NCI-H524 treated with DMSO at 0.1 percent for 48 hours (cell line): ENCODE measurements around the gene FOXN3.

Source experiments
- DNase-seq: peaks from one replicate; lab custom pipeline; 2025; lab: John Stamatoyannopoulos, UW

Gene FOXN3

DNA sequence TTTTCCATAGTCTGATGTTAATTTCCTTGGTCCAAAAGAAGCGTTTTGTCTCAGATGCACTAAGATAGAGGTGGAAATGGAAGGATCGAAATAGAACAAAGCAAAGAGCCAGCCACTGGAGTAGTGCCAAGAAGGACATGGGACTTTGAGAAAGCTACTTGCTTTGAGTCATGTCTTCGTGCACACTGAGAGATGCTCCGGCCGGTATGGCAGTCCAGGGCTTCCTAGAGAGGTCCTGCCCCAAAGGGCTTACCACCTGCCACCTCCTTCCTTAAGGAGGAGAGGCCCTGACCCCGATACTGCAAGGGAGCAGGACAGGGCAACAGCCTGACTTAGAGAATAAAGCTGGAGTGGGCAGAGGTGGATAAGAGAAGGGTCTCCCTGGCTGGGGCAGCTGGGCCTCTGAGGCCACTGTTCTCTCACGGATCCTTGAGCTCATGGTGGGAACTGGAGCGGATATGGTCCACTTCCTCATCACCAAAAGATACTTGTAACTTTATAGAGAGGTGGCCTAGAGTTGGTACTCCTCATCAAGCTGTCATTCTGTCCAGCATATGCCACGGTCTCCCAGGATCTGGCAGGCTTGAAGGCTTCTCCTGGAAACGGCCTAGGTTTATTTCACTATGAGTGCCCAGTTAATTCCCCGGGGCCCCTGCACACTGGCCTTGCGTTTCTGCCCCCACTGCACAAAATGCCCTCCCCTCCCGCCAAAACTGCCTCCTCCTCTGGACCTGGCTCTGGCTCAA is 57.4 kb downstream of the FOXN3 start:
- no peak for DNase-seq

DNA sequence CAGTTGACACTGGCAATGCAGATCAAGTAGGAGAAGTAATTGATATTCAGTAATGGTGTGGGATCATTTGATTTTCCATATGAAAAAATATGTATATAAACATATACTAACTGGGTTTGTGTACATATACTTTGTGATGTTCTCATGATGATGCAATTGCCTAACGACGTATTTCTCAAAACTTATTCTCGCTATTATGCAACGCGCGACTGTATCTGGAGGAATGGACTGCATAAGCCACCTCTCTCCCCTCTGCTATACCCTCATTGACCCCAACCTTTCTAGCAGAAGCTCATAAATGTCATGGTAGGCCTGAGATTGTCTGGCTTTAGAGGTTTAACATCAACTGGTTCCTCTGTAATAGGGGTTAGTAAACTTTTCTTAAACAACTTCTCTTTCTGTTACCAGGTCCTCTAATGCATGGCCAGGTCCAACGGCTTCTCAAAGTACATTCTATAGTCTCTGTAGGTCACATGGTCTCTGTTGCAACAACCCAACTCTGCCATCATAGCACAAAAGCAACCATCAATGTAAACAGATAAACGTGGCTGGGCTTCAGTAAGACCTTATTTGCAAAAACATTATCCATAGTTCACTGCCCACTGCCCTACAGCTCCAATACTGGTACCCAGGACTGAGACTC is 59.3 kb downstream of the FOXN3 start:
- DNase-seq, result no peak

DNA sequence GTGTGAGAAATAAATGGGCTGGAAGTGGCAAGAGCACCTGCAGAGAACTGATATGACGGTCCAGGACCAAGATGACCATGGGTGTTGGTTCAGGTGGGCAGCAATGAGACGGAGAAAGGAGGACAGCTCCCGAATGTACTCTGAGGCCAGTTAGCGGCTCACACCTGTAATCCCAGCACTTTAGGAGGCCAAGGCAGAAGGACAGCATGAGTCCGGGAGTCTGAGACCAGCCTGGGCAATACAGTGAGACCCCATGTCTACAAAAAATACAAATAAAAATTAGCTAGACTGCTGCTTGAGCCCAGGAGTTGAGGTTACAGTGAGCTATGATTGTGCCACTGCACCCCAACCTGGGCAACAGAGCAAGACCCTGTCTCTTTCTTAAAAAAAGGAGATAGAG is 60.1 kb downstream of the FOXN3 start:
- no peak for DNase-seq

DNA sequence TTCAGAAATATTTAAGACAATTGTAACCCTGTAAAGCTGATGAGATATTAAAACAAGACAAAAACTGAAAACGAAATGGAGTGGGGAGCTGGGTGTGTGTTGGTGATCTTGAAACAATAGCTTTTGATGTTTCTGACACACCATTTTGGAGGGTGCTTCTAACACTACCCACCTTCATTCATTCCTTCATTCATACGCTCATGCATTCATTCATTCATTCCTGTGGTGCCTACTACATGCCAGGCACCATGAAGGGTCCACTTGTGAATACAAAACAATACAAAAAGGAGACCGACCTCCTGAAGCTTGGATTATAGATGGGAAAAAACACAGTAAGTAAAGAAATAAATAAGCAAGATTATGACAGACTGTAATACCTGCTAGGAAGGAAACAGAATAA is 60.5 kb downstream of the FOXN3 start:
- DNase-seq, result no peak

DNA sequence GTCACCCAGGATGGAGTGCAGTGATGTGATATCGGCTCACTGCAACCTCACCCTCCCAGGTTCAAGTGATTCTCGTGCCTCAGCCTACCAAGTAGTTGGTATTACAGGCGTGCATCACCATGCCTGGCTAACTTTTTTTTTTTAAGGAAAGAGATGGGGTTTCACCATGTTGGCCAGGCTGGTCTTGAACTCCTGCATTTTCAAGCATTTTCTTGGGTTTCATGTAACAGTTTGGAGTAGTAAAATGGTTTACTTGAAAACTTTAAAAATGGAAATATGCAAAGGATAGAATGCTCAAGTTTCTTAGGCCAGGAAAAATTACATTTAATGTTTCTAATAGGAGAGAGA is 63.3 kb downstream of the FOXN3 start:
- DNase-seq, result no peak

DNA sequence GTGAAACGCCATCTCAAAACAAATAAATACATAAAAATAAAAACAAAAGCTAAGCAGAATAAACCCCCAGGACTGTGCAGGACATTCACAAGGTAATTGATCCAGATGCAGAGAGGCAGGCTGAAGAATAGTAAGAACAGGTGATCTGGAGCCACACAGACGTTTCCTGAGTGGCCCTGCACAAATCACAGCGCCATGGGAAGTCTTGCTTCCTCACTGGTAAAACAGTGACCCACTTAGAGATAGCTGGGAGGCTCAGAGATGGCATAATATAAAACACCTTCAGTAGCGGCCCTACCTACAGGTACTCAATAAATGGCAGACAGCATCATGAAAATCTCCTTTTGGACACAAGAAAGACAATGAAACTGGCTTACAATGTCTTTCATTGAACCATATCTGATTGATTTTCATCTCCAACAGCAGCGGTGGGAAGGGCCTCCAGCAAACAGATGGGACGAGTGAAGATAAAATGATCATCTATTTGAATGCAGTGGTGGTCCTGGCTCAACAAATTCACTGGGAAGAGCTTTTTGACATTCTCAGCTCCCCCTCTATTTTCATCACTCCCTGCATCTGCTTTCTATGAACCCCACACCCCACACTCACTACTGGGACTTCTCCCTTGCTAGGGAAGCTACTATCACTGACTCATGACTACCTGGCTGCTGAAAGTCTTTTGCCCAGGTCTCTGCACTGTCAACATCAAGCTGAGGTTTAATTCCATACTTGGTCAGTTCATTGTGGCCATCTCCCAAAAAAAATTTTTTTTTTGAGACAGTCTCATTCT is 63.9 kb downstream of the FOXN3 start:
- no peak for DNase-seq

DNA sequence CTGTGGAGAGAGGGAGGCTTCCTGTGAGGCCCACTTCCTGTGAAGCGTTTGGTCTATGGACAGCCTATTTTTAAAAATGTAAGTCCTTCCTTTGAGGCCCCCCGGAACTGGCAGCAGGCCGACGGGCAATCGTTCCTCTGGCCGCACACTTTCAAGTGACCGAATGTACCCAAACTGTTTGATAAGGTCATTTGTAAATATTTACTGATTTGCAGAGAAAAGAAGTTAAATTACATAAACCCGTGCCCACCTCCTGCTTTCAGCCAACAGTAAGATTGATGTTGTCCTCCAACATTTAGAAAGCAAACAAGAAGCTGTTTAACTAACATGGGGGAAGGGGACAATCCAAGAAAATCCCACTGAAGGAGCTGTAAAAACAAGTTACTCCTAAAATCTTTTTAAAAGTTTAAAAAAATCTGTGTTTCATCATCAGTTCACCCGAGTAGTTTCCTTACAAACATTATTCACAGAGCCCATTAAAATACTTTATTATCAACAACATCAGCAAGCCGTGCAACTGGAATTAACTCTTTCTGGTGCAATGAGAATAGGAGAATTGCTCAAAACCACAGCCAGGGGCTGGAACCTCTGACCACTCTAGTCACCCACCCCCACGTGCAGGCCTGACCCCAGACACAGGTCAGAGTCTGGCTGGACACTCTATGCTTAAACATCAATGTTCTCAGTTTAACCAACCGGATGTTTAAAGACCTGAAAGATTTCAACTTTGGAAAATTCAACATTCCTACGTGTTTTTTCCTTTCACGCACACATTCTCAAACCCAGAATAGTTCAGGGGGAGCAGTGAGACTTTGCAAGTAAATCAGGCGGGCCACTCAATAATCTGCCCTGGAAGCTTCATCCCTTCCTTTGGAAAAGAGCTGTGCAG is 65.3 kb downstream of the FOXN3 start:
- DNase-seq, result no peak

DNA sequence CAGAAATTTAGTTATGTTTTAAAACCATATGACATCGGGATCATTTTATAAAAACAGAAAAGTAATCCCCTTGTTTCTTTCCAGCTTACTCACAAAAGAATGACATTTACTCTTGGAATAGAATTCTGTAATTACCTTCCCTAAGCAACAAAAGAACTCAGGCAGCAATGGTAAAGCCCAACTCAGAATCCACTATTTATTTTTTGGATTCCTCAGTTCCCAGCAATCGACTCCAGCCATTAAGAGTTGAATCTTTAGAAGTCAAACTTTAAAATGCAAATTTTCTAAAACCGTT is 65.9 kb downstream of the FOXN3 start:
- DNase-seq, result no peak

DNA sequence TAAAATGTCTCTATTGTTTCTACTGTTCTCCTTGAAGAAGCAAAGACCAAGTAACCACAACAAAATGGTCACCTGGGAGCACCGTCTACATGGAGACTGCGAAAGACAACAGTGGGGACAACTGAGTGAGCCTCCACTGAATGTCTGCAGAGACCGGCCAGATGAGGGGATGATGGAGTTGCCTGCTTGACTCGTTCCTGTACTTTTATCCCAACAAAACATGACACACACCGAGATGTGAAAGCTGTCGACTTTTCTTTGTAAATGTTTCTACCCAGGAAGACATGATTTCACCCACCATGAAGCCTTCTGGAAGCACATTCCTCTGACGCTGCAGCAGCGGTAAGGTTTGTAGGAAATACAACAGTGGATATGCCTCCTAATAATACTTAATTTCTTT is 66.9 kb downstream of the FOXN3 start:
- DNase-seq, result no peak

DNA sequence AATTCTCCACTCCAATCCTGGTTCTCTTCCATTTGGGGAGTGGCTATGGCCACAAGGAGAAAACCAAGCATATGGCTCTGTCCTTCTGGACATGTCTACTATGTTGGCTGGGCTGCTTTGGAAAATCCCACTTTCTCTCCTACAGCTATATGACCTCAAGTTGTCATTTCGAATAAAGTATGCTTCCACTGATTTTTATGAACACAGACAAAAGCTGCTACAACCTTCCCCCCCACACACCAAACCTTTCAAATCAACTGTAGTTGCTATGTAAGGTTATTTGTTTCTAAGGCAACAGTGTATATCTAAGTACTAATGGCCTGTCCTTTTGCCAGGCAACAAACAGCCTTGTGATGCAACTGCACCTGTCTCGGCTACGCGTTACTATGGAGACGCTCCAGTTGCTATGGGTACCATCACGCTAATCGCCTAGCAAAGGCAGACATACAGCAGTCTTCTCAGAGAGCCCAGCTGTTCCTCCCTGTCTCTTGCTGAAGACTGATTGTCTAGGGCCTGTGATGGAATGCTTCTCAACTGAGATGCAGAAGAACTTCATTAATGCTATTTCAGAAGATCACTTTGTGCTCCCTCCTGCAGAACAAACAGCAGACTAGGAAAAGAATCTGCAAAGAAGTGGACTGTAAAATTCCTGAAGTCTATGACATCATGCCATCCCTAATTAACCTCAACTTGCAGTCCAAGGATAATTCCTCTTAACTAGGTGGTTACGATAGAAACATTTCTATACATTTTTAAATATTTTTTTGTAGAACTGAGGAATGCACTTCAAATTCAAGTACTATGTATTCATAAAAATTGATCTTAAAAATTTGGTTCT is 67.6 kb downstream of the FOXN3 start:
- peak; percentile 99 for DNase-seq

DNA sequence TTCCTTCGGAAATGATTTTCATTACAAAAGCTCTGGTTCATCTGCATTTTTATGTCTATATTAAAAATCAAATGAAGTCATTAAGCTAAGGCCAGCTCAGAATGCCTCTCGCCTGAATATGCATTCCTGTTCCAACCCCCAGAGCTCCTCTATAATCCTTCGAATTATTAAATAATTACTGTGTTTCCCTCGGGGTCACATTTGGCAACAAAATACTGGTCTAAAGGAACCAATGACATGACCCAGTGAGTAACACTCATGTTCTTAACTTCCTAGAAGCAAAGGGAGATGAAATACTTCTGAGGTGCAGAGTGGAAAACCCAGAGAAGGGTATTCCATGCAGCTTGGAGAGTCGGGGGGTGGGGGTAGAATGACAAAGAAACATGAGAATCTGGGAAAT is 68.3 kb downstream of the FOXN3 start:
- no peak for DNase-seq

DNA sequence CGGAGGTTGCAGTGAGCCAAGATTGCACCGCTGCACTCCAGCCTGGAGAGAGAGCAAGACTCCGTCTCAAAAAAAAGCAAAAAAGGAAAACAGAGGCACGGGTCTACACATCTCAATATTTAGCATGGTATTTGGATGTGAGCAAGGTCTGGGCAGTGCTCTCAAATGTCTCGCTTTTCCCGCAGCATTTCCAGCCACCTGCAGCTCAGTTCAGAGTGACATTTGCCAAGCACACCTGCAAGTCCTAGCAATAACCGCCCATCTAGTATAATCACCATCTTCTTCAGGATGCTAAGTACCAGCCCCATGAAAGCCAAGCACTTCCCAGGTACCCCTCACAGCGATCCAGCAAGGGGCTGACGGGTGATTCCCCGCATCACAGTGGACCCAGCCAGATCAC is 69.1 kb downstream of the FOXN3 start:
- no peak for DNase-seq

DNA sequence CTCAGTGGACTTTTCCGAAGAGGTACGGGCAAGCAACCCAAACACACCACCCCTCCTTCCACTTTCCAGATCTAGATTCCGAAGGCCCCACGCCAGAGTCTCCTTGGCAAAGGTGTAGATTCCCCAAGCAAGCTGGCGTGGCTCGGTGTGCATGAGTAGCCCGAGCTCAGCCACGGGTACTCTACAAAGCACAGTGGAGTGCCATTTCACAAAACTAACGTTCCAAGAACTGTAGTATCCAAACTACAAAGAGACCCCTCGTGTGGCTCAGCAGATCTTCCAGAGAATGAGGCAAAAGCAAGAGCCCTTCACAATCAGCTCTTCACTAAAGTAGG is 72.1 kb downstream of the FOXN3 start:
- no peak for DNase-seq

DNA sequence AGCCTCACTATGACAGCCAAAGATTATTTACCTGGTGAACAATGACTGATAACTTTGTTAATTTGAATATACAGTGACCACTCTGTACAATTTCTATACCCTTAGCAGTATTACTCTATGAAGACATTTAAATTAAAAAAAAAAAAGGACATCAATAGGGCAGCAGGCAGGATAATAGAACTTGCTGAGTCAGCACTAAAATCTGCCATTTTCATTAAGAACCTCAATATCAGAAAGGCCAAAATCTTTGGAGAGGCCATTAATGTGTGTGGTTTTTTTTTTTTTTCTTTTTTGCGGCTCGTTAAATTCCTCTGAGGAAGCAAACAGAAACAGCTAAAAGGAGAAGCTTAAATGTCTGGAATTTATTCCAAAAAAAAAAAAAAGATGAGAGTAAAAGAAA is 73.7 kb downstream of the FOXN3 start:
- DNase-seq, result no peak

DNA sequence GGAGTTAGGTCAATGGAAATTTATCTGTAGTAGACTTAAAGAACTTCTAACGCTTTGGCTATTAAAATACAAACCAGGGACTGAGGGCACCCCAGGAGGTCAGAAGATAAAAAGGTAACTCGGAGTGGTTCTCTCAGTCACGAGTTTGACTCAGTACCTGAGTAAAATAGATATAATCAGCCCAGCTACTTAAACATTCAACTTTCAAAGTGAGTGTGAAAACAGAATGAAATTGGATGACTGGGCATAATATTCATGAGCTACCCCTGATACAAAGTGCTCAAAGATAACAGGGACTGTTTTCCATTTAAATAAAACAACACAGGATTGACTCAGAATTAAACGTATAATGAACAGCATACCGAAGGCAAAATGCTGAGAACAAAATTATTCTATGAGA is 75.0 kb downstream of the FOXN3 start:
- DNase-seq, result no peak

DNA sequence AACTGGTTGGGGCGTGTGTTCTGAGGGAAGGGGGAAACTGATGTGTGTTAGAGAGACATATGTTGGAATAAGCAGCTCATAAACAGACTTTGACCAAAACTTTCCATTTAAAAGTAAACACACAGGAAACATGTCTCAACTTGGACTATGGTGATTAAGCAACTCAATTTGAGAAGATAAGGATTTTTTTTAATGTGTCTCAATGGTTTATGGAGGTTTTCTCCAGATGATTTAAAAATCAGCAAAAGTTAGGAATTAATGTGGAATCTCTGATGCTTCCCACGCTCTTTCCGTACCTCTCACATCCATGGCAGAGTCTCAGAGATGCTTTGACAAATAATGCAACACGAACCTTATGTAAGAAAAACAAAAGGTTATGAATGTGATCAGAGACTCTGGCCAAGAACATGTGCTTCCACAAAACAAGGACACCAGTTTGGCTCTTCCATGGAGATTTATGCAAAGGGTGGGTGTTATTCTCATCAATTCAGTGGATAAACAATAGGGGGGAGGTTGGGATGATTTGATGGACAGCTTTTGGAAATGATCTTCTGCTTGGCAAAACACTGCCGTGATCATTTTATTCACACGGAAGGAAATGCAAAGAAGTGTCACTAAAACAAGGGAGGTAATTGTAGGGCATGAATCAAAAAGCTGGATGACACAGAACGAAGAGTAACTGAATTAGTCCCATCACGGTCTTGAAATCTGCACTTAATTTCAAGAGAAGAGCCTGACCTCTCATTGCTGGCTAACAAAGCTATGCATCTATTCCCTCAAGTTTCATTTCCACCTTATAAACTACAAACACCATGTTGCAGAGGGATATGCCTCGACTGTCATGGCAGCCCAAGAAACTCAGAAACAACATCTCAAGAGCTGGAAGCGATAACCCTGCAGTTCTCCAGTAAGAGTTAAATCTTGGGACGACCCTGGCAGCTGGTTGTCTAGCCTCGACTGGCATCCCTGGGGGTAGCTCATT is 76.5 kb downstream of the FOXN3 start:
- no peak for DNase-seq

DNA sequence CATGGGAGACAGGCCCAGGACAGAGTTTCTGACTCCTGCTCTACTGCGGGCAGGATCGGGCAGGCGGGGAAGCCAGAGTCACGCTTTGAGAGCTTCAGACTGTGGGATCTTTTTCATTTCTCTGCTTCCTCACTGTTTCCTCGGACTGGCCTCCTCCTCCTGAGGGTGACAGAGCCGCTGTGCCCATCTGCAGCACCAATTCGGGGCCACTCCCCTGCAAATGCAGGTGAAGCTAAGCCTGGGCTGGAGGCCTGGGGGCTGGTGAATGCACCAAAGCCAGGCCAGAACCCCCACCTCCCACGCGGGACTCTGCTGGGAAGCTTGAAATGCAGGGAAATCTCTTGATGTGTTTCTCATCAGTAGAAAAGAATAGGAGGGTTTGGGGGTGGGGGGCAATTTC is 77.5 kb downstream of the FOXN3 start:
- DNase-seq, result no peak

DNA sequence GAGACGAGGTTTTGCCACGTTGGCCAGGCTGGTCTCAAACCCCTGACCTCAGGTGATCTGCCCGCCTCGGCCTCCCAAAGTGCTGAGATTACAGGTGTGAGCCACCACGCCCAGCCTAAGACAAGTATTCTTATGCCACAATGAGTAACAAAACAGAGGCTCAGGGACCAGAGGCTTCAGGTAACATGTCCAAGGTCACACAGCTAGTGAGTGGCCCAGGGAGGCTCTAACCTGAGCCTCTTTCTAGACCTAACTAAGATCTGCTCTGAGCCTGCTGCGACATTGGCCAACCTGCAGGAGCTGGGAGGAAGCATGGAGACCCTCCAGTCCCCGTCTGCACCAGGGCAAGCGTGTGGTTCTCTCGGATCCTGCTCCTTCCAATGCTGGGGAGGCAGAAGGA is 77.9 kb downstream of the FOXN3 start:
- DNase-seq, result no peak

DNA sequence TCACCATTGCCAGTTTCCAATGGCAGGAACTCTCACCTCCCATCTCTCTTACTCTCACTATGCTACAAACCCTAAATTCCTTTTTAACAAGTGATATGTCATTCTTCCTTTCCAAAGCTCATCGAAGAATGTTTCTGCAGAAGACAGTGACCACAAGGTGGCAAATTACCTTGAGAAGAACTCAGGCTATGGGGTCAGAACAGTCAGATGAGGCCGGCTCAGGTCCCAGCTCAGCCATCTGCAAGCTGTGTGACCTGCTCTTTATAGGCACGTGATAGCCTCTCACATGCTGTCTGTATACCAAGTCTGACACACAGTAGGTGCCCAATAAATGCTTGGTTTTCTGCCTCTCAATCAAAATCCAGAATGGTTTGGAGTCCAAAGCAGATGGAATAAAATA is 80.7 kb downstream of the FOXN3 start:
- no peak for DNase-seq

DNA sequence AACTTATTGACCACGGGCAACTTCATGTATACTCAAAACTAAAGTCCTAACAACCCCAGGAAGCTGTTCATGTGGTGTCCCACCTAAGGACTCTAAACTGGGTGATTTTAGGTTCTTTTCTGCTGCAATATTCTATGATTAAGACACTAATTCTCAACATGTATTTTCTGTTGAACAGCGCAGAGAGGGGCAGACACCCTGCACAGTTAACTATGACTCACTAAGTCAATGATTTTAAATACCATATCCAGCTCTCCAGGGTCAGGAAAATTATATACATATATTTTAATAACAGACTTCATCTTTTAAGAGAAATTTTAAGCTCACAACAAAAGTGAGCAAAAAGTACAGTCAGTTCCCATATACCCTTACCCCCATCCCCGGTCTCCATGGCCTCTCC is 85.0 kb downstream of the FOXN3 start:
- no peak for DNase-seq

DNA sequence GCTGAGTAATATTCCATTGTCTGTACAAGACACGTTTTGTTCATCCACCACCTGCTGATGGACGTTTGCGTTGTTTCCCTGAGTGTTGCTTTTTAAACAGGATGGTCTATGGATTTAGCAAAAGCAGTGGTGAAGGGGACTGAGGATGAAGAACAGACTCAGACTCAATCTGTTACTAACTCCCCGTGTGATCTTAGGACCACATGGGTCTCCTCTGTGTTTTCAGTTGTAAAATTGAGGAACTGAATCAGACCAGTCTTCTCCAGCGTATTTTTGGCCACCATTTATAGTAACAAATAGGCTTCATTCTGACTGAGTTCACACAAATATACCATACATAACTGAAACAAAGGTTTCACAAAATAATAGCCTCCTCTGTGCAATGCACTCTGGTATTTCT is 85.6 kb downstream of the FOXN3 start:
- DNase-seq, result no peak
